Lower leg skin (tissue), 4 donors: Measurements from ENCODE around the gene SLC27A2. TPM values are rescaled to one million over a fixed set of nuclear protein-coding genes. Genes with fewer than 3 reads are reported as not detected.

Source experiments
- DNase-seq, 2 donors: peaks; one replicate each; pipeline ENCODE4 v3.0.0-alpha.2; 2019; ENCODE audit warnings: low spot score in 2 of 2
- H3K4me3 ChIP-seq: fragments of 200-600 bp; sonication (generic); 2 replicates; pipeline ENCODE4 v1.5.1; 2017; ENCODE audit warnings: mild to moderate bottlenecking, low read depth; ENCODE audit not compliant: poor library complexity, severe bottlenecking
- CTCF ChIP-seq, 3 donors: fragments of 450-650 bp; IDR thresholded peaks; one replicate each; pipeline ENCODE4 v1.5.1; 2016; ENCODE audit warnings: antibody characterized with exemption in 3 of 3, mild to moderate bottlenecking in 3 of 3, moderate library complexity in 2 of 3
- POLR2A ChIP-seq, 2 donors: fragments of 450-650 bp; IDR thresholded peaks; one replicate each; pipeline ENCODE4 v1.6.1; 2016 to 2017; ENCODE audit warnings: antibody characterized with exemption in 2 of 2, mild to moderate bottlenecking in 1 of 2, moderate library complexity in 1 of 2
- WGBS, 2 donors: methylation state at CpG; one replicate each; pipeline ENCODE4 v1.1.5; 2018; 5-methylcytosine and 5-hydroxymethylcytosine counted together
- intact Hi-C: fragments of 100-400 bp; cut with DNase I; formaldehyde crosslinking; loops from one replicate; pipeline ENCODE4 v1.15.0; 2023; ENCODE audit warnings: low total_unique reads
- total RNA-seq, 4 donors: library from RNA; depleted of rRNA; stranded (reverse); fragments of >200 nt; gene quantifications; one replicate each; pipeline ENCODE4 v1.1.0, GENCODE V29; 2016

The SLC27A2 gene
- total RNA-seq, 4 donors from 2014 or later, result 0.53 to 4.1 (median 1.3) TPM

- 73 to 75% methylated on average over 6 of the region's 6 CpGs for WGBS, 2 donors
- intact Hi-C loops, result loop anchor here (10.0 kb wide), 1 partner anchor 1280 kb away; no protein-coding TSS in a partner anchor
- no peak for TF ChIP-seq POLR2A (IDR thresholded peaks at IDR 0.05)
- TF ChIP-seq CTCF (IDR thresholded peaks at IDR 0.05), result no peak
- H3K4me3 ChIP-seq, result no peak overlapping the region
- DNase-seq, result no peak
Measured at GRCh38 chr15:50144341-50145120, 37.5 kb upstream of the SLC27A2 start.

GRCh38 chr15:50145451-50145872 lies 36.5 kb upstream of the SLC27A2 start:
- TF ChIP-seq POLR2A (IDR thresholded peaks at IDR 0.05) (no peak), CTCF (IDR thresholded peaks at IDR 0.05) (no peak)
- intact Hi-C loops, result loop anchor here (10.0 kb wide), 1 partner anchor 1281 kb away; no protein-coding TSS in a partner anchor
- WGBS, 2 donors, result 3% methylated on average over 2 of the region's 2 CpGs
- DNase-seq, result no peak
- no peak overlapping the region for H3K4me3 ChIP-seq

GRCh38 chr15:50146632-50147031 lies 35.4 kb upstream of the SLC27A2 start:
- 90 to 91% methylated on average over 2 of the region's 2 CpGs for WGBS, 2 donors
- H3K4me3 ChIP-seq, result no peak overlapping the region
- TF ChIP-seq CTCF (IDR thresholded peaks at IDR 0.05), result no peak
- no peak for TF ChIP-seq POLR2A (IDR thresholded peaks at IDR 0.05)
- intact Hi-C loops, result loop anchor here (10.0 kb wide), 1 partner anchor 1282 kb away; no protein-coding TSS in a partner anchor
- DNase-seq, result no peak

GRCh38 chr15:50148362-50148963 lies 33.5 kb upstream of the SLC27A2 start:
- TF ChIP-seq CTCF (IDR thresholded peaks at IDR 0.05), result no peak
- no peak for TF ChIP-seq POLR2A (IDR thresholded peaks at IDR 0.05)
- no peak for DNase-seq
- intact Hi-C loops, result loop anchor here (10.0 kb wide), 1 partner anchor 1284 kb away; no protein-coding TSS in a partner anchor
- no peak overlapping the region for H3K4me3 ChIP-seq
- 80 to 83% methylated on average over 4 of the region's 4 CpGs for WGBS, 2 donors

- H3K4me3 ChIP-seq, result no peak overlapping the region
- intact Hi-C loops, result loop anchor here (10.0 kb wide), 1 partner anchor 1284 kb away; no protein-coding TSS in a partner anchor
- TF ChIP-seq POLR2A (IDR thresholded peaks at IDR 0.05), result no peak
- no peak for TF ChIP-seq CTCF (IDR thresholded peaks at IDR 0.05)
- no peak for DNase-seq
- WGBS, 2 donors, result 35 to 38% methylated on average over 1 of the region's 1 CpG
Measured at GRCh38 chr15:50149090-50149489, 32.9 kb upstream of the SLC27A2 start.
